ENCODE data around the gene LRRC1. TPM values are rescaled to one million over a fixed set of nuclear protein-coding genes. Genes with fewer than 3 reads are reported as not detected.
A peak's percentile ranks its signal among the peaks of the same experiment; 100 is the strongest.

The LRRC1 gene
- total and polyA plus RNA-seq, 2 of the 8 experiments (the other 6 are each of a cell fraction or from before 2014, with no cell fraction given) = 6.7 to 15.9 TPM

GRCh38 chr6:53922539-53922981 lies 127.8 kb downstream of the LRRC1 start:
- H3K27me3 ChIP-seq (replicated peaks in 1 of 4; ENCODE audit: control insufficient read depth in 3 of 4, extremely low read depth in 1 of 4, insufficient read depth in 3 of 4, low read length in 3 of 4) = no peaks in the 10 kb centered on the region
- H2BK5ac ChIP-seq (ENCODE audit: low read depth, low read length) = no peak overlapping the region
- no peak overlapping the region for H3K56ac ChIP-seq (replicated peaks; ENCODE audit: insufficient read length, low read depth, low read length)
- no peak overlapping the region for H2AK5ac ChIP-seq (ENCODE audit: low read depth, low read length)
- peaks cover 0 to 8% (median 2%) of the 10 kb centered on the region in 4 experiments; a peak in 3 of 7 replicates for H3K4me1 ChIP-seq (replicated peaks in 1 of 4; ENCODE audit: control insufficient read depth in 3 of 4, insufficient read depth in 4 of 4, low read length in 3 of 4)
- no peaks in the 10 kb centered on the region for H3K9me3 ChIP-seq (ENCODE audit: insufficient read depth in 2 of 2, low read depth in 1 of 2, low read length in 1 of 2)
- no peaks in the 10 kb centered on the region for H3K23me2 ChIP-seq (ENCODE audit: low read depth, low read length)
- H2BK120ac ChIP-seq (replicated peaks; ENCODE audit: low read depth, low read length) = no peak overlapping the region
- H2BK20ac ChIP-seq (ENCODE audit: low read length) = no peak overlapping the region
- FAIRE-seq = peak; percentile 32
- POLR2A ChIA-PET (ENCODE audit: partially characterized antibody) = interaction anchor here (1.0 kb wide), 1 partner anchor 21 kb away, joined by 3 read pairs; no protein-coding TSS in a partner anchor
- peak overlapping the region; percentile 35; the same call in 1 of the 2 replicates for H4K8ac ChIP-seq (ENCODE audit: extremely low read depth, insufficient read depth, low read length)
- no peak overlapping the region for H2BK15ac ChIP-seq (ENCODE audit: low read length)
- H4K5ac ChIP-seq (ENCODE audit: insufficient read length, low read depth, low read length) = peak overlapping the region; percentile 29
- H3K27ac ChIP-seq (ENCODE audit: low read depth, low read length) = no peak overlapping the region
- H3K4ac ChIP-seq (replicated peaks; ENCODE audit: insufficient read length, low read depth, low read length) = no peak overlapping the region
- WGBS, 2 experiments (ENCODE audit: extremely low coverage in 1 of 2, insufficient coverage in 1 of 2, insufficient read length in 1 of 2, insufficient replicate concordance in 2 of 2, low coverage in 1 of 2, low lambda C conversion rate in 2 of 2, missing lambda C conversion rate in 1 of 2) = 60% methylated on average over 14 of the region's 14 CpGs; no CpG with 5 or more reads in 1 of the 2 experiments
- H3K14ac ChIP-seq (ENCODE audit: insufficient read length) = no peak overlapping the region
- H3K79me1 ChIP-seq (ENCODE audit: low read depth, low read length) = no peaks in the 10 kb centered on the region
- no peaks in the 10 kb centered on the region for H3K36me3 ChIP-seq (ENCODE audit: control insufficient read depth in 2 of 4, insufficient read depth in 4 of 4, low read length in 3 of 4)
- H3K9ac ChIP-seq (replicated peaks in 1 of 4; ENCODE audit: extremely low read depth in 1 of 4, low read depth in 3 of 4, low read length in 3 of 4) = no peak overlapping the region
- CTCF ChIA-PET (ENCODE audit: partially characterized antibody) = interaction anchor here (1.0 to 2.2 kb wide), 2 partner anchors 11 to 190 kb away, joined by 3 to 5 read pairs; no protein-coding TSS in a partner anchor
- H4K20me1 ChIP-seq (replicated peaks in 1 of 2; ENCODE audit: control insufficient read depth in 1 of 2, insufficient read depth in 2 of 2, low read length in 2 of 2) = no peaks in the 10 kb centered on the region
- H3K79me2 ChIP-seq (ENCODE audit: control insufficient read depth in 1 of 2, insufficient read depth in 2 of 2, low read length in 2 of 2) = no peaks in the 10 kb centered on the region
- H3K4me3 ChIP-seq (ENCODE audit: extremely low read depth in 1 of 4, insufficient read depth in 2 of 4, low read depth in 3 of 4, low read length in 4 of 4) = no peak overlapping the region
- H3K18ac ChIP-seq (ENCODE audit: extremely low read depth, low read length) = no peak overlapping the region
- peak overlapping the region in 1 of 2 experiments; percentile 24; a peak in 1 of 4 replicates for H3K4me2 ChIP-seq (ENCODE audit: insufficient read depth in 1 of 2, low read depth in 2 of 2, low read length in 2 of 2)
- peak overlapping the region; percentile 31; the same call in 1 of the 2 replicates for H2BK12ac ChIP-seq (ENCODE audit: low read depth, low read length)
- no peak overlapping the region for H2AFZ ChIP-seq (ENCODE audit: low read length)
- no peak overlapping the region for H3K23ac ChIP-seq (ENCODE audit: insufficient read length)
- peak in 1 of 2 experiments; percentile 7 for DNase-seq (ENCODE audit: low read depth in 1 of 2, low spot score in 2 of 2)
- no peak overlapping the region for H4K91ac ChIP-seq (replicated peaks; ENCODE audit: insufficient read length, low read length)
- TF ChIP-seq BACH1 (IDR thresholded peaks at IDR 0.05; ENCODE audit: low read length) (no peak), EGR1 (IDR thresholded peaks at IDR 0.05; ENCODE audit: borderline replicate concordance, low read depth, low read length) (no peak), RXRA (IDR thresholded peaks at IDR 0.05; ENCODE audit: insufficient read depth, low read depth, low read length) (no peak), MAX (IDR thresholded peaks at IDR 0.05) (peak; percentile 46; the same call in 1 of the 2 replicates), CBX5 (IDR thresholded peaks at IDR 0.05; ENCODE audit: low read depth, low read length) (no peak), YY1 (IDR thresholded peaks at IDR 0.05; ENCODE audit: low read depth, low read length) (peak; percentile 28; the same call in 1 of the 2 replicates), TBP (IDR thresholded peaks at IDR 0.05; ENCODE audit: low read depth, low read length) (no peak), SUZ12 (IDR thresholded peaks at IDR 0.05; ENCODE audit: low read length) (no peak), SRF (IDR thresholded peaks at IDR 0.05; ENCODE audit: low read depth, low read length) (no peak), KDM1A (IDR thresholded peaks at IDR 0.05; ENCODE audit: borderline replicate concordance, low read length) (no peak), RAD21 (IDR thresholded peaks at IDR 0.05 in 1 of 2, conservative IDR thresholded peaks at IDR 0.05 in 1 of 2; ENCODE audit: low read depth in 2 of 2, low read length in 2 of 2) (peak in 1 of 2 experiments; percentile 20; a peak in 1 of 4 replicates), POU5F1 (IDR thresholded peaks at IDR 0.05; ENCODE audit: low read depth, low read length) (no peak), TEAD4 (IDR thresholded peaks at IDR 0.05; ENCODE audit: low read depth, low read length) (peak; percentile 71; the same call in 1 of the 2 replicates), CEBPB (IDR thresholded peaks at IDR 0.05; ENCODE audit: low read depth, low read length) (no peak)
